GM19468 (cell line): ENCODE data around the gene SAT2.

Experiments used
- ATAC-seq: cut with Tn5 transposase; IDR thresholded peaks from one replicate; pipeline ENCODE4 v1.9.1; 2021; ENCODE audit warnings: mild to moderate bottlenecking, moderate library complexity, moderate number of reproducible peaks; ENCODE audit not compliant: unreplicated experiment; ENCODE audit errors: extremely low read depth

The SAT2 gene

GRCh38 chr17:7577327-7578199 is 50.1 kb downstream of the SAT2 start:
- ATAC-seq: no peak

- ATAC-seq: no peak
Observed at GRCh38 chr17:7576432-7576937, 51.1 kb downstream of the SAT2 start.
